NCI-H524 treated with DMSO at 0.1 percent for 48 hours (cell line): ENCODE measurements around the gene TUT4.
"Not testable (repeated sequence)": the region's sequence is repeated elsewhere in the genome, so short reads cannot be mapped to it uniquely, and the experiment has no call there.

Source experiments
- DNase-seq: peaks from one replicate; lab custom pipeline; 2025; lab: John Stamatoyannopoulos, UW

TUT4 gene

GRCh38 chr1:52552505-52553361, at the start of gene TUT4:
Gene TUT4 (minus strand): TSS chr1:52553092. CDS start chr1:52526280, 26,812 bp downstream.
- DNase-seq: peak; percentile 44

- no peak for DNase-seq
These were observed 49.3 kb upstream of the TUT4 start, which contains the start of gene GPX7 for GRCh38 chr1:52601991-52602855. Gene GPX7 (plus strand): TSS chr1:52602371. CDS start chr1:52602410, 39 bp downstream.

- no peak for DNase-seq
These were observed 48.6 kb upstream of the TUT4 start for GRCh38 chr1:52601519-52601918.

- no peak for DNase-seq
These were observed 47.8 kb upstream of the TUT4 start for GRCh38 chr1:52600533-52601179.

GRCh38 chr1:52599236-52599635, 46.3 kb upstream of the TUT4 start:
- DNase-seq: no peak

GRCh38 chr1:52598729-52599128, 45.8 kb upstream of the TUT4 start:
- DNase-seq: no peak

- DNase-seq: no peak
These were observed 45.0 kb upstream of the TUT4 start for GRCh38 chr1:52597912-52598311.

GRCh38 chr1:52595061-52595460, 42.2 kb upstream of the TUT4 start:
- no peak for DNase-seq

- DNase-seq: no peak
These were observed 40.6 kb upstream of the TUT4 start for GRCh38 chr1:52593495-52593894.

- DNase-seq: no peak
These were observed 39.9 kb upstream of the TUT4 start for GRCh38 chr1:52592637-52593323.

GRCh38 chr1:52590266-52590665, 37.4 kb upstream of the TUT4 start:
- DNase-seq: no peak

GRCh38 chr1:52588535-52588934, 35.6 kb upstream of the TUT4 start:
- DNase-seq: no peak

- no peak for DNase-seq
These were observed 35.1 kb upstream of the TUT4 start for GRCh38 chr1:52588027-52588426.

- DNase-seq: no peak
These were observed 32.6 kb upstream of the TUT4 start for GRCh38 chr1:52585474-52585873.

GRCh38 chr1:52582116-52582696, 29.3 kb upstream of the TUT4 start:
- DNase-seq: no peak

- no peak for DNase-seq
These were observed 27.4 kb upstream of the TUT4 start for GRCh38 chr1:52580283-52580682.

- no peak for DNase-seq
These were observed 26.5 kb upstream of the TUT4 start for GRCh38 chr1:52579415-52579814.

GRCh38 chr1:52578066-52578465, 25.2 kb upstream of the TUT4 start:
- DNase-seq: not testable (repeated sequence)

- DNase-seq: no peak
These were observed 23.2 kb upstream of the TUT4 start for GRCh38 chr1:52576074-52576473.

- no peak for DNase-seq
These were observed 21.7 kb upstream of the TUT4 start for GRCh38 chr1:52574594-52574993.

GRCh38 chr1:52572387-52572786, 19.5 kb upstream of the TUT4 start:
- DNase-seq: no peak
